DMS 273 (cell line): ENCODE data around the gene IRAK2.

Experiments used
- DNase-seq: peaks from one replicate; lab custom pipeline; 2025; ENCODE audit not compliant: unreplicated experiment; lab: John Stamatoyannopoulos, UW

IRAK2 gene

DNA sequence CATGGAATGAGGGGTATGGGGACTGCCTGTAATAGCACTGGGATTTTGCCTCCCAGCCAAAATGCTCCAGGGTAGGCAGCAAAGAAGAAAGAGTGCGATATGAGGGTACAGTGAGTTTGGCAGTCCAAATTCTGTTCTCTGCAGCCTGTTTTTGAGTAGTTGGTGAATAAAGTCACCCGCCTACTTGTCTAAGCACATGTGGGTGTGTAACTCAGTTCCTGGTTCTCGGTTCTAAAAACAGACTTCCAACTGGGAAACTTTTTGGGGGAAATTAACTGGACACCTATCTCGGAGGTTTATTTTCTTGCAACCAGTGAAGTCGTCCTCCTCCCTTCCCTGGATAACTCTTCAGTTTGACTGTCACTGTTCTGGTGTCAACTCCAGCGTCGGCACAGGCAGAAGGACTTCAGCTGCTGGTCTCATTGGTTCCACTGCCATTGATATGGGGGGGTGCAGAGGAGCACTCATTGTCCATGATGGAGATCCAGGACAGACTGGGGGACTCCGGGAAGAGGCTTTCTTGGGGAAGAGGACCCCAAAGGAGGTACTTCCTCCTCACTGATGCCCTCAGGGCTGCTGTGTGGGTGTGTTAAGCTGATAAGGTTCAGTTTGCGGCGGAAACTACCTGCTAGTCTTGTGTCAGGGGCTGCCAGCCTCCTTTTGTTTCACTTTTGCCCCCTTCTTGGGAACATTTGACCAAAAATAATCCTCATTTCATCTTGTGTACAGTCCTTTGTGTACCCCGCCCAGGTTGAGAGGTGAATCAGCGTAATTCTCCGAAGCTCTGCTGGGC, 114.9 kb downstream of the IRAK2 start:
- no peak for DNase-seq

- DNase-seq: no peak
Measured at GRCh38 chr3:10280177-10280529, 115.4 kb downstream of the IRAK2 start.

DNA sequence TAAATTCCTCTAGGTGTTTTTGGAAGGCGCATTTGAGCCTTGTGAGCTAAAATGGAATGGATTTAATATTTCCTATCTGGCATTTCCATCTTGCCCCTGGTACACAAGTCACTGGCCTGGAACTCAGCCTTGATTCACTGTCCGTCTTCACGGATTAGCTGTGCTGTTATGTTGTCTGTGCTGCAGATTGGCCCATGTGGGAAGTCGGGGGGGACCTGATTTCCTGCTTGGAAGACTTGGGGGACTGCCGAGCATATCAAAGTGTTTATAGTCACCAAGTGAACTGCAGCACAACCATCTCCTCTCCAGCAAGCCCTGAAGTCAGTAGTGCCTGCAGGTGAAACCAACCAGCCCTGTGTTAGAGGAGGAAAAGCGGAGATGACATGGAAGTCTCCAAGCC, 115.9 kb downstream of the IRAK2 start:
- DNase-seq: no peak

DNA sequence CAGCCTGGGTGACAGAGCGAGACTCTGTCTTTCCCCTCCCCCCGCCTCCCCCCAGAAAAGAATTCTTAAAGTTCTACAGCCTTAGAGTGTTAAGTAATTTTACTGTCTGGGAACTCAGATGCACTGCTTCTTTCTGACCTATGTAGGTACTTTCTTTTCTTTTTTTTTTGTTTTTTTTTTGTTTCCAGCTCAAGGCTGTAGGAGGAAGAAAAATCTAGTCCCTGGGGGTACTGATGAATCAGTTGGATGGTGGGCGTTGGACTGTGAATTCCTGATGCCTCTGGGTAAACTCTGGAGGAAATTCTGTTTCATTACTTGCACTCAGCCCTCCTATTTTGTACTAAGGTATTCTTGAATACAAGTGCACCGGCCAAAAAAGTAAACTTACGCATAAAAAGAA, 117.2 kb downstream of the IRAK2 start:
- DNase-seq: no peak

DNA sequence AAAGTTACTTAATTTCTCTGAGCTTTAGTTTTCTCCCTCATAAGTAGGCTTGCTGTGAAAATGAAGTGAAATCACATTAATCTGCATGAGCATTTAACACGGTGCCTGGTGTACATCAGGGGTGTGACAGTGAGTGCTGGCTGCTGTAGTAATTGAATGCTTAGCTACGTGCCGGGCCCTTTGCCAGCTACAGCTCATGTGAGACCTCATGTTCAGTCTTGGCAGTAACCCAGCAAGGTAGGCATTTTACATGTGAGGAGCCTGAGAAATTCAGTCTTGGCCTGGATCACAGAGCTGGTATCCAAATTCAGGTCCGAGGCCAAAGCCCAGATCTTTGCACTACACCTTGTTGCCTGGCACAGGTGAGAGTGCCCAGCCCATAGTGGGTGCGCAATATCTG, 118.9 kb downstream of the IRAK2 start:
- DNase-seq: peak; percentile 86

- no peak for DNase-seq
Measured at GRCh38 chr3:10284496-10284895, 119.8 kb downstream of the IRAK2 start.

GRCh38 chr3:10285272-10286132, 120.8 kb downstream of the IRAK2 start:
- no peak for DNase-seq

GRCh38 chr3:10286133-10286524, 121.4 kb downstream of the IRAK2 start:
- no peak for DNase-seq

GRCh38 chr3:10286596-10287295, 122.0 kb downstream of the IRAK2 start:
- DNase-seq: no peak

GRCh38 chr3:10287936-10288574, 123.3 kb downstream of the IRAK2 start:
- DNase-seq: no peak

GRCh38 chr3:10288575-10288960, 123.8 kb downstream of the IRAK2 start:
- DNase-seq: no peak

- no peak for DNase-seq
Measured at GRCh38 chr3:10289077-10289476, 124.4 kb downstream of the IRAK2 start.

- no peak for DNase-seq
Measured at GRCh38 chr3:10289787-10290355, 125.2 kb downstream of the IRAK2 start.

DNA sequence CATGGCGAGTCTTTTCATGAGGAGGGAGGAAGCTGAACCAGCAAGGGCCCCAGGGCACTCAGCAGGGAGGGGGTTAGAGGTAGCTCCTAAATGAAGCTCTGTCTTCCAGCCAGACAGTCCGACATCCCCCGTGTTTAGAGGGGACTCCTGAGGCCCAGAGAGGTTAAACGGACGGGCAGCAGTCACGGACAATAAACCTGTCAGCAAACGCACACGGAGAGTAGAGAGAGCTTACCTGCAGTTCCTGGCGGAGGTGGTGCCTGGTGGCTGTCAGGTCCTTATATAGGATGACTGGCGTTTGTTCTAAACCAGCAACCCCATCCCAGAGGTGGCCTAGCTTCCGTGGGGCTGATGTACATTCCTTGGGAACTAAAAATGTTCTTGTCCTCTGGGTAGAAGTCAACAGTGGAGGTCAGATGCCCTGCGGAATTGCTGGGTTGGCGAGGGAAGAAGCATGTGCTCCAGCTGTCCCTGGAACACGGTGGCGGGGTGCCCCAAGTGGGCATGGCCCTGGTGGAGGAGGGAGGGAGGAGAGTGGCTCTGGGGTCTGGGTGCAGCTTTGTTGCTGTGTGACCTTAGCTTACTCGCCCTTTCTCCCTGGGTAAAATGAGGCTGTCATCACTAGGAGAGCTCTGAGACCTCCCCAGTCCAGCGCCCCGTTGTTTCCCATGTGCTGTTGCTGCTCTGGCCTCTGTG, 125.9 kb downstream of the IRAK2 start:
- DNase-seq: no peak

GRCh38 chr3:10291641-10292040, 126.9 kb downstream of the IRAK2 start:
- DNase-seq: no peak

- no peak for DNase-seq
Measured at GRCh38 chr3:10292505-10293419, 128.0 kb downstream of the IRAK2 start, which contains the start of gene GHRL. Gene GHRL (minus strand): TSS chr3:10292947. CDS start chr3:10290180, 2,767 bp downstream.
